CD4-positive, alpha-beta T cell treated with Interleukin-12 subunit alpha and Interleukin-12 subunit beta, for 1 hour (primary cell): ENCODE data around the gene COL18A1.
A peak's percentile ranks its signal among the peaks of the same experiment; 100 is the strongest.
"Not testable (repeated sequence)": the region's sequence is repeated elsewhere in the genome, so short reads cannot be mapped to it uniquely, and the experiment has no call there.

ENCODE experiments used
- DNase-seq: peaks from one replicate; pipeline ENCODE4 v3.0.0-alpha.2; 2020

COL18A1 gene

DNA sequence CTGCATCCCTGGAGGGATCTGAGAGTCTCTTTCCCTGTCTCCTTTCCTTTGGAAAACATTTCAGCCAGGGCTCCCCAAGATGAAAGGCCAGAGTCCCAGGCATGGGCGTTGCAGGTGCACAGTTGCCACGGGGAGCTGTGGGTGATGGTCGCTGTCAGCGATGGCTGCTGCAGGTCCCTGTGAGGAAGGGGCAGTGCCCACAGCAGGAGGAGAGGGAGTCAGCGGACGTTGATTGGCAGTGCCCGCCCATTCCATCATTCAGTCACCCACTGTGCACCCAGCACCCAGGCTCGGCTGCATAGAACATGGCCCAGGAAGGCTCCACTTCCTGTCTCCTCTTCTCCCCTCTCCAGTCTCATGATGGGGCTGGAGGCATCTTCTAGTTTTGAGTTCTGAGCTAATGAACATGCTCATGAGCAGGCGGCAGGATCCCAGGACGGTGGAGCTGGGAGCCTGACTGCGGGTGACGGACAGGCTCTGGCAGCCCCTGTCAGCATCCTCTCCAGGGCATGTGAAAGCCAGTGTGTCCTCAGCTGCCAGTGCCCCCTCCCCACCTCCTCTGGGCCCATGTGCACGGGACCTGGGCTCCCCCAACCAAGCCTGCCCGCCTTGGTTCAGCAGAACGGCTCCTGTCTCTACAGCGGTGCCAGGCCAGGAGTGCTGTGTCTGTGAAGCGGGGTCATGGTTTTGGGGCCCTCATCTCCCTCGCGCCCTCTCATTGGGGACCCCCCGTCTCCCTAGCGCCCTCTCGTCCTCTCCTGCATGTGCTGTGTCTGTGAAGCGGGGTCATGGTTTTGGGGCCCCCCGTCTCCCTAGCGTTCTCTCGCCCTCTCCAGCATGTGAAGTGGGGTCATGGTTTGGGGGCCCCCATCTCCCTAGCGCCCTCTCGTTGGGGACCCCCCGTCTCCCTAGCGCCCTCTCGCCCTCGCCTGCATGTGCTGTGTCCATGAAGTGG, 24.5 kb downstream of the COL18A1 start:
- no peak for DNase-seq

DNA sequence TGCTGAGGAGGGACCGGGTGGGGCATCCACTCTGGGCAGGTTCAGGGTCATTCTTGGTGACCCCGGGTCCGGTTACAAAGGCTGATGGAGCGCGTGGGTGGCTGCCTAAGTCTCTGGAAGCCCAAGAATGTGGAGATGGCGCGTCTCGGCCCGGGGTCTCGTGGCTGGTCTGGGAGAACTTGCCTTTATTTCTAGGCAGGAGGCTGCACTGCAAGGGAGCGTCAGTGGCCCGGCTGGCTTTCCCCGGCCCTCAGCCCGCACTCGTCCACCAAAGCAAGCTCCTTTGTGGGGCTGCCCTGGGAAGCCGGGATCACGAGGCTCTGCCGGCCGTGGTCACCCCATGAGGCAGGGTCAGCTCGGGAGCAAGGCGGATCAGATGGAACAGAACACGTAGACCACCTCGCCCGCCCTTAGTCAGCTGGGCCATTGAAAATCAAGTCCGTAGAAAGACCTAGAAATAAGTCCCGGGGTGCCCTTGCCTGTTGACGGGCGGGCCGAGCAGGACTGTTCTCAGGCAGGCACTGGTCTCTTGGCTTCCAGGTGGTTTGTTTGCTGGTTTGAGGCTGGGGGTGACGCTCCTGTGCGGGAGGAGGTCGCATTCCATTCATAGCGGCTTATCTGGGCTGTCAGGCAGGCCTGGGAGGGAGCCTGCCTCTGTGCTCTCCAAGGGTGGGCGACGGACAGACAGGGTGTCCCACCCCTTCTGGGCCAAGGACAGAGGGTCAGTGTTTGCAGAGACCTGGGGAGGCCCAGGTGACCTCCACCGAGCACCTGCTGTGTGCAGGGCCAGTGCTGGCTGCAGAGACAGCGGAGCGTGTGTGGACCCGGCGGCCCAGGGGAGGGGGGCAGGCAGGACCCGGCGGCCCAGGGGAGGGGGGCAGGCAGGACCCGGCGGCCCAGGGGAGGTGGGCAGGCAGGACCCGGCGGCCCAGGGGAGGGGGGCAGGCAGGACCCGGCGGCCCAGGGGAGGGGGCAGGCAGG, 25.8 kb downstream of the COL18A1 start:
- no peak for DNase-seq

DNA sequence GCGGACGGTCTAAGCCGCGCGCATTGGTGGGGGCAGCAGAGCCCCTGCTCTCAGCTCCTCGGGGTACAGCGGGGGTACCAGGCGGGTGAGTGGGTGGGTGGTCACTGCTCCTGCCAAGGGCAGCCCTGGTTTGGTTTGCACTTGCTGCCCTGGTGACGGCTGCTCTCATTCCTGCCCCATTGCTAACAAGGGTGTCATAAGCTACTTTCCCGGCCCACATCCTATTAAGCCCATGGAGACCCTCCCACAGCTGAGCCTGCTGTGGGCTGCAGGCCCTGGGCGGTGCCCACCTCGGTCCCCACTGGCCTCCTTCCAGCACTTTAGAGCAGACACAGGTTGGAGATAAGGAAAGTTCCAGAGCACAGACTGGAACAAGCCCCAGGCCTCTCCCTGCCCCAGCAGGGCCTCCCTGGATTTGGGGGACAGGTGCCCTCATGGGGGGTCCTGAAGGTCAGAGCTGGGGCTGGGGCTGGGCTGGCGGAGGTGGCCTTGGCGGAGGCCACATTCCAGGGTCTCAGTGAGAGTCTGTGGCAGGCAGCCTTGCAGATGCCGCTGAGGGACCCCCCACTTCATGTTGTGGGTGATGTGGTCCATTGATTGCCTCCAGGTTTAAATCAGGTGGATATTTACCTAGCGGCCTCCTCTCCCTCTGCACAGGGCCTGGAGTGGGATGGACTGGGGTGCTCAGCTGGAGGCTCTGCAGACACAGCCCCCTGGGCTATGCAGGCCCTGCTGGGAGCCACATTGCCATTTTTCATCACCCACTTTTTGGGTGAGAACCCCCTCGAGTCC, 27.0 kb downstream of the COL18A1 start:
- no peak for DNase-seq

DNA sequence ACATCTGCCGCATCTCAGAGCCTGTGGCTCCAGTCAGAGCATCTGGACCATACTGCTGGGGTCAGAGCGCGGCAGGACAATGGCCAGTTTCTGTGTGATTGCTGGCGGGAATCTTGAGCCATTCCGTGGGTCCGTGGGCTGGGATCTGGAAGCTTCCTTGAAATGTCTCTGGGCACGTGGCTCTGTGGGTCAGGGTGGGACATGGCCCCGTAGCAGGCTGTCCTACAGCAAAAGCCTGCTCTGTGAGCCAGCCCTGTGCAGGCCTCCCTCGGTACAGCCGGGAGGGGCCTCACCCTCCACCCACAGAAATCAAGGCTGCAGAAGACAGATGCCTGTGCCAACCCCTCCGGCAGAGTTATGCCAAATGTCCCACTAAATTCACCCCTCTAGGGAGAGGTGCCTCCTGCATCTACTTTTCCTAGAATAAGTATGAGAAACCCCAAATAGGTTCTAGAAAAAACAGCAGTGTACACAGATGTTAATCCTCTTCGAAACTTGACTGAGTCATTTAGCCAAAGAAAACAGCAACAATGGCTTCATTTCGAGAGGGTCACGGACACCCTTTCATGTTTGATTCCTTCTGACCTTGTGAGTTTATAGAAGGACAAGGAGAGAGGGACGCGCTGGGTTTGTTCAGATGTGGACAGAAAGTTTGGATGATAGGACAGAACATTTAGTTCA, 27.8 kb downstream of the COL18A1 start:
- DNase-seq, result no peak

DNA sequence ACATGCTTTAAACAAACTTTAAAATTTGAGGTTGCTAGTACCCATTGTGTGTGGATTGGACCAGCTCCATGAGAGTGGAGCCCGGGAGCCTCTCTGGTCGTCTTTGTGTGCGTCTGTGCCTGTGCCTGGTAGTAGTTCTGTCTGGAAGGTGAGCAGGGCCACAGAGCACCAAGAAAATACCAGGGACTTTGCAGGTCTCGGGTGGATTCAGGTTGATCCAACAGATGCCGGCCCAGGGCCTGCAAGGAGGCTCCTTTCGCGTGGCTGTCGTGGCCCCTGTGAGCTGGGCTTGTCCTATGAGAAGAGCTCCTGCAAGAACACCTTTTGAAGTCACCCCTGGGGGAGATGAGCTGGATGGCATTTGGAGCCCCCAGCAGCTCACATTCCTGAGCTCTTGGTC, 28.3 kb downstream of the COL18A1 start:
- no peak for DNase-seq

DNA sequence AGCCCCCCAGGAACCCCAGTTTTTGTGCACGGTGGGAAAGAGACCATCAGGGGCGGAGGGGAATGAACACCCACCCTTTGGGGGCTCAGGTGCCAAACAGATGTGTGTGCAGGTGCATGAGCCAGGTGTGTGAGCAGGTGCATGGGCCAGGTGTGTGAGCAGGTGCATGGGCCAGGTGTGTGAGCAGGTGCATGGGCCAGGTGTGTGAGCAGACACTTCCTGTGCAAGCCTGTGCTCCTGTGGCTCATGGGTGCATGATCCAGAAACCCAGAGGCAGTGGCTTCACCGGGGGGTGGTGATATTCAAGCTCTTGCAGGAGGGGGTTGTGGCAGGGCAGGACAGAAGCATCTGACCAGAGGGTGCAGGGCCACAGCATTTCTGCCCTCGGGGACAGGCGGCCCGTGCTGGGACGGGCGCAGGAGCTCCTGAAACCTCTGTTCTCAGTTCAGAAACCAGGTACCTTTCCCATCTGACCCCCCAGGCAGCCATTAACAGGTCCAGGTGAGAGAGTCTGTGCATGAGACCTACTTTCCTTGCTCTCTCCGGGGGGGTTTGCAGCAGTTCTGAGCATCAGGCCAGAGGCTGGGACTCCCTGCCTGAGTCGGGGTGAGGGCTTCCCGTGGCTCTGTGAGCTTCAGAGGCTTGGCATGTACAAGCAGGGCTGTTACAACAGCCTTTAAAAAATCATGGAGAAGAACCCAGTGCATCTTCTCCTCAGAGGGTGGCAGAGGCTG, 29.1 kb downstream of the COL18A1 start:
- no peak for DNase-seq

DNA sequence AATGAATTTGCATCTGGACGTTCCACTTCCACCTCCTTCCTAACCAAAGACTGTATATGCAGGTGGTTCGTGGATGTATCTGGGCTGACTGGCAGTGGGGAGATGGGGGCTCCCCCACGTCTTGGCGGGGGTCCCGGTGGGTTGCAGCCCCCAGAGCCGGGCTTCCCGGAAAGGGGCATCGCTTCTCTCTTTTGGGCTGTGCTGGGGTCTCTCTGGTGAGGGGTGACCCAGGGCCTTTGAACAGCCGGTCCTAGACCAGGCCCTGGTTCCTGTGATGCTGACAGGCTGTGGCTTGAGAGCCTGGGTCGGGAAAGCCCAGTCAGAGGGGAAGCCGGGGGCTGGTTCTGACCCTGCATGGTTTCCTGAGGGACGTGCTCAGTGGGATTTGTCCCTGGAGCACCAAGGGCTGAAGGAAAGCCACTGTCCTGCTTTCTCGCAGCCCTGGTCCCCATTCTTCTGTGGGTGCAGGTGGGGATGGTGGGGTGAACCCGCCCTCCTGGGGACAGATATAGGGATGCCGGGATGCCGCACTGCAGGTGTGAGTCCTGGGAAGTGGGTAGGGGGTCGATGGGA, 29.8 kb downstream of the COL18A1 start:
- no peak for DNase-seq

DNA sequence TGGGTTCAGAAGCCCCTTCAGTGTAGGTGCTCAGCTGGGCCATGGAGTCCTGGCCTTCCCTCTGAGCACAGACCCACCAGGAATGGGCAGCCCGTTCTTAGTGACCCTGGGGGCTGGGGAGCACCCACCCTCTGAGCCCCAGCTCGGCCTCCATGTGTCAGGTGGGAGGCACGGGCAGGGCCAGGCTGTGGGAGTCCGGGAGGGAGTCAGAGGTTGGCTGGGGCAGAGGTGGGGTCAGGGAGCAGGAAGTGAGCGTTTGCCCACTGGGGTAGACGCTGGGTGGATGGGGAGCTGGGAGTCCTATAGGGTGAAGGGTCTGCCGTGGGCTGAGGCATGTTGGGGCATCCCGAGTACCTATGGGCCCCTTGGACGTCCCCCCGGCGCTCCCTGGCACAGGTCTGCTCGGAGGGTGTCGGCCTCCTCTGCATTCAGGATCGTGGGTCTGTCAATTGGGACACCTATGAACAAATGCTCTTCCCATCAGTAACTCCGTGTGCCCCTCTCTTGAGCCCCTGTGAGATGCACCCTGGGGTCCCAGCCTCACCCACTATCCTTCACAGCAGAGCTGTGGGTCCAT, 30.5 kb downstream of the COL18A1 start:
- no peak for DNase-seq

DNA sequence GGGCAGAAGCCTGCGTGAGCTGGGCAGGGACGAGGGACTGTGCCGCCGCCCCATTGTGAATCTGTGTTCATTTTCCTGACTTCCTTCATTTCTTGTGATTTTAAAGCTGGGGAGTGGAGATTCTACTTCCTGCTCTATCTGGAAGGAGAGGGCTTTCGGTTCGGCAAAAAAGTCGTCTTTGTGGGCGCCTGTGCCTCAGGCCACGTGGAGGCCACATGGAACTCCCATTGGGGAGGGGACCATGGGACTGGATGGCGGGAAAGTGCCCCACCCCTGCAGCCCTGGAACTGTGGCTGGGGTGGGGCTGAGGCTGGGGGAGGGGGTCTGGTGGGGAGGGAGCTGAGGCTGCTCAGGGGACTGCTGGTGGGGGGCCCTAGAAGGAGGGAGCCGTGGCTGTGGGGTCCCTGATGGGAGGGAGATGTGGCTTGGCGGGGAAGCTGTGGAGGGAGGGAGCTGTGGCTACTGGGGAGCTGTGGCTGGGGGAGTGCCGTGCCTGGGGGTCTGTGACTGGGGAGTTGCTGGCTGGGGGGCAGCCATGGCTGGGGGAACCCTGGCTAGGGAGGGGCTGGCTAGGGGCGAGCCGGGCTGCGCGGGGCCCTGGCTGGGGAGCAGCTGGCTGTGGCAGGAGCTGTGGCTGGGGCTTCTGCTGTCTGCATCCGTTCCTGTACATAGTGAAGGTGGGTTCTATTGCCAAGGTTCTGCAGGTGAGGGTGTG, 31.5 kb downstream of the COL18A1 start:
- DNase-seq, result no peak

DNA sequence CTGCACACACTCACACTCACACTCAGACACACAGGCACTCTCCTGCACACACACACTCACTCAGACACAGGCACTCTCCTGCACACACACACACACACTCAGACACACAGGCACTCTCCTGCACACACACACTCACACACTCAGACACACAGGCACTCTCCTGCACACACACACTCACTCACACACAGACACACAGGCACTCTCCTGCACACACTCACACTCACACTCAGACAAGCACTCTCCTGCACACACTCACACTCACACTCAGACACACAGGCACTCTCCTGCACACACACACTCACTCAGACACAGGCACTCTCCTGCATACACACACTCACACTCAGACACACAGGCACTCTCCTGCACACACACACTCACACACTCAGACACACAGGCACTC, 32.9 kb downstream of the COL18A1 start:
- DNase-seq, result not testable (repeated sequence)

DNA sequence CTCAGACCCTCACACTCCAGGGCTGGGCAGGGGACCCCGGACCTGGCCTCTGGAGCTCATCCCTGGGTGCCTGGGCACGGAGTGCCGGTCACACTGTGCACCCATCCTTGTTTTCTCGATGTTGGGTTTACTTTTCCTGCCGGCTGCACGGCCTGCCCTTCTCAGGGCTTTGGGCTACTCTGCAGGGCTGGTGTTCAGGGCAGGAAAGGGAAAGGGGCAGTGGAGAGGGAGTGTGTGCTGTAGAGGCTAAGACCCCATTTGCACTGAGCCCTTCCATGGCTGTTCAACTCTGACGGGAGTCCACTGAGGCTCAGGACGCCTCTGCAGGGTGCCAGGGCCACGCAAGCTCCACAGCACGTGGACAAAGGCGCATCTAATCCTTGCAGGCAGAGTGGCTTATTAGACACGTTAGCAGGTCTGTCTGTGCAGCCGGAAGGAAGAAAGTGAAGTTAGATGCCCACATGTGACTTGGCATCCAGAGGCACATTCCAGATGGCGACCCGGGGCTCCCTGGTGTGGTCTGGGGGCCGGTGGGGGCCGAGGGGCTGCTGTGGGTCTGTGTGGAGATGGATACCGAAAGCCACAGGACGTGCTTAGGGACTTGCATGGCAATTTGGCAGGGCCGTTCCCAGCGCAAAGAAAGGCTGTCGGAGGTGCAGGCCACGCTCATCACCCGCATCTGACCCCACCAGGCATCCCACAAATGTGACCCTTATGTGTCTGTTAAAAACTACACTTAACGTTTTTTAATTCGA, 33.6 kb downstream of the COL18A1 start:
- DNase-seq, result no peak

DNA sequence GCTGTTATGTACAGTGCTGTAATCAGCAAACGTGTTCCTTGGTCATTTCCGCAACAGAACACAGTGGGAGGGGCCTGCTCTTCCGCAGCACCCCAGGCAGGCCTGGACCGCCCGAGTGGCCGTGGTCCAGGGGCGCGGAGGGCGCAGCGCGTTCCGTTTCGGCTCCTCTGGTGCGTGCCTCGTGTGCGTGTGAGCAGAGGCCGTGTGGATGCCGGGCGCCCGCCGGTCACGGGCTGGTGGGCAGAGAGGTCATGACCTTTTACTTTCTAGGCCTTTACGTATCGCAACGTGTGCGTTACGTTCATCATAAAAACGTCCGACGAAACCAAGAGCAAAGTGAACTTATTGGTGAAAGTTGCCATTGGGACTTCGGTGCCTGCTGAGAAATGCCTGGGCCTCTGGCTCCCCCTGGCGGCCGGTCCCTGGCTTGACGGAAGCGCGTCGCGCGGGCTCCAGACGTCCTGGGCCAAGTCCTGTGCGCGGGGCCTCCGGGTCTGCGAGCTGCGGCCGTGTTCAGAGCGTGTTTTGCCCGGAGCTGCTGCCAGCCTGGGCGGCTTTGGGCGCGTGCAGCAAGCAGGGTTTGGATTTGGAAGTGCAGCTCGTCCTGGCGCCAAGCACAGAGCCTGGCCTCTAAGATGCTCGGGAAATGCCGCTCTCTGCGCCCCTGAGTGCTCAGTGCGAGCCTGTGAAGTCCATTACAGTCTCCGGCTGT, 34.4 kb downstream of the COL18A1 start:
- DNase-seq, result peak; percentile 85

DNA sequence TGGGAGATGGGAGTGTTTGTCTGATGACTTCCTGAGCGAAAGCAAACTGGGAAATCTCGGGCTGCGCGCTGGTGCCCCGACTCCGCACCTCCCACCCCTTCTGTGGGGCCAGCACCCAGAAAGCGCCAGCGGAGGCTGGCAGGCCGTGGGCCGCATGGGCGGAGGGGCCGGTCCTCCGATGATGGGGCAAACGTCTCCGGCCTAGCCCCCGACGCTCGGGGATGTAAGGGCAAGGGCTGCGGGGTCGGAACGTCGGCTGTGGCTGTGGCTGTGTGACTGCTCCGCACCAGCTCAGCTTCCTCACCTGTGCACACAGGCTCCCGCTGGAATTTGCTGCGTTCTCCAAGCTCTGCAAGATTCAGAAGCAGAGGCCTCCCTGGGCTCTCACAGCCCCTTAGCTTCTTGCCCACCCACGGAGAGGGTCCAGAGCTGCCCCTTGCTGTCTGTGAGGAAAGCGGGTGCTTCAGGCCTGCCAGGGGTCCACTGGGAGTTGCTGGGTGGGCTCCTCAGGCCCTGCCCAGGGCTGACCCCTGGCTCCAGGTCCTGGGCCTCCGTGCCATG, 35.0 kb downstream of the COL18A1 start:
- DNase-seq, result no peak

DNA sequence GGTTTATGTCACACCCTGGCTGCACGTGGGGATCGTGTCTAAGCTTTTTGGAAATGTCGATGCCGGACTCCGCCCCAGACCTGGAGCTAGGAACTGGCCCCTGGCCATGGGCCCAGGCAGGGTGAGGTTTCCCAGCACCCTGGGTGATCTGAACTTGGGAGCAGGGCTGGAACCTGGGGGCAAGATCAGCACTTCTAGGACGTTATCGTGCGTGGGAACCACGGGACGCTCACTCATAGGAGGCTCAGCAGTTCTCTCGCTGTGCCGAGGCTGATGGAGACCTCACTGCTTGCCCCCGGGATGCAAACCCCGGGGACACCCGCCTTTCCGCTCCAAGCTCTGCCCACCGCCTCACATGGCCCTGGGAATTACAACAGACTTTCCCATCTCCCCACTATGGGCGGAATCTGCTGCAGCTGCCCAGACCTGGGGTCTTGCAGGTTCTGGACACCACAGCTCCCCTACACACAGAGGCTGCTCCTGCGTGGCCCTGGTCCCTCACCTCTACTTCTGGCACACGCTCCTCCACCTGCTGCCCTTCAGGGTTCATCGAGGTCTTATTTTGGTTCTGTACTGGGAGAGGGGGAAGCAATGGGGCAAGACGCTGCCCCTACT, 35.9 kb downstream of the COL18A1 start:
- no peak for DNase-seq

DNA sequence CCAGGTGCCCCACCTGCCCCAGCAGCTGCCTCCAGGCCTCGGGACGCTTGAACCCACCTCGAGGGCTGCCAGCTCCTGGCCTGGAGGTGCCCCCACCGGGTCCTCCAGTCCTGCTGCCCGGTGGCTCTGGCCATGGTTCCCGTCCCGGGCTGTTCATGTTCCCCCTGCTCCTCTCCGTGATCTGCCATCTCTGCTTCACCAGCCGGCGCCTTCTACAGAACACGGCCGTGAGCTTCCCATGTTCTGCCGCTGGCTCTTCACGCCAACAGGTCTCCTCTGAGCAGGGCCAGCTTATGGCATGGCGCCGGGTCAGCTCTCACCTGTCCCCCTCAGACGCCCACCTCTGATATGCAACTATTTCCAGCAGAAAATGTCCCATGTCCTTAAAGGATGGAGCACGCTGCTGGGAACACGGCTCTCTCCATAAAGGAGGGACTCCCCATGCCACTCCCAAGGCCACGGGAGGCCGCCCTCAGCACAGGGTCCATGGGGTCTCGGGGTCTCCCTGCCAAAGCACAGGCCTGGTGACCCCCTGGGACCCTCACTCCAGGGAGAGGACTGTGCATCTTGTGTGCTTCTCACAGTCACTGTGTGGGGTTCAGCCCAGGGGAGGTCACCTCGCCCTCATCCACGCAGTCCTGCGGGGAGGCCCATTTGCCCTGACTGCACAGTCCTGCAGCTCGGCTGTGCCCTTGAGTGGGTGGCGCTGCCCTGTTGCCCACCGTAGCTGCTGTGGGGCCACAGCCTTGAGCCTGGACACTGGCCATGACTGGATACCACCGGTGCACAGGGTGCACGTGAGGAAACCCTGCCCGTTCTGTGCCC, 36.7 kb downstream of the COL18A1 start:
- DNase-seq, result no peak

DNA sequence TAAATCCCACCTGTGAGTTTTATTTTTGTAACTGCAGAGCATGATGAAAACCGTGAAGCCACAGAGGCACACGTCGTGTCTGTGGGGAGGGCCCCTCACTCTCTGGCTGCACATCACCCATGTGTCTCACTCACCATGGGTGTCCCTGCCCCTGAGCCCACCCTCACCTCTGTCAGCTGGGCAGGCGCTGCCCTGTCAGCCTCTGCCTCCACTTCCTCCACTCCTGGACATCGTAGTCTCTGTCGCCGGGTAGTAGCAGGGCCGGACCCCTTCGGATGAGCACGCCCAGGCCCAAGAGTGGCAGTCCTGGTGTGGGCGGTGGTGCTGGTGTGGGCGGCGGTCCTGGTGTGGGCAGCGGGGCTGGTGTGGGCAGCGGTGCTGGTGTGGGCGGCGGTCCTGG, 37.3 kb downstream of the COL18A1 start:
- DNase-seq, result no peak
